NCI-H524 treated with DMSO at 0.1 percent for 48 hours (cell line): Measurements from ENCODE around the gene IQUB.
"Not testable (repeated sequence)": the region's sequence is repeated elsewhere in the genome, so short reads cannot be mapped to it uniquely, and the experiment has no call there.

Source experiments
- DNase-seq: peaks from one replicate; lab custom pipeline; 2025; lab: John Stamatoyannopoulos, UW

IQUB gene

GRCh38 chr7:123415625-123416024 is 118.8 kb downstream of the IQUB start:
- no peak for DNase-seq

DNA sequence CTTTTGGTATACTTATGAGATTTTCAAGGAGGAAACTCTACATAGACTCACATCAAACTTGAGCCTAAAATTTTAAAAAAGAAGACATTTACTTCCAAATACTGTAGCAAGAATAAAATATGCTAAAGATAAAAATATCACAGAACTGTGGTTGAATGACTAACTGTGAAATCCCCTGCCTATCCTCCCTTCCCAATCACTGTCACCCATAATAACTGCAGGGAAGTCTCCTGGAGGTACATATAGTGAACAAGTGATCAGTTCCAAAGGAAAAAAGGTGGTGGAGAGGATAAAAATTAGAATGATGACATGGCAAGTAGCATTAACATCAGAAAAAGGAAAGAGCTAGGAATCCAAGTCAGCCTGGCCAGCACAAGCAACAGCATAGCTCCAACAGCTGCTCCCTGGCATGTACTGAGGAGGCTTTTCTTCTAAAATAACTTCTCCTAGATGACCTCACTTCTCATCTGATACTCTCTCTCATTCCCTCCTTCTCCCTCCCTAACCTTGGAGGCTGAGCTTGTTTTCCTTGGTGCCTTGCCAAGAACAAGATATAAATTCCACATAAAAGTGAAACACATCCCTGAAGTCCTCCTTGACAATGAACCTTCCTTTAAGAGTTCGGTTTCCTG is 124.0 kb downstream of the IQUB start:
- no peak for DNase-seq

- not testable (repeated sequence) for DNase-seq
Observed at GRCh38 chr7:123407951-123408350, 126.4 kb downstream of the IQUB start.
